ENCODE results near the gene MRPS14.

Gene MRPS14

GRCh38 chr1:174974711-174975119 lies 48.5 kb downstream of the MRPS14 start:
- Histone ChIP-seq H3K4me1 (ENCODE audit: low read depth, poor library complexity, severe bottlenecking) (peaks cover 60% of the 10 kb centered on the region), H4K20me1 (ENCODE audit: insufficient read depth) (no peaks in the 10 kb centered on the region), H3K79me2 (ENCODE audit: insufficient read depth, low read depth) (no peaks in the 10 kb centered on the region), H3K27me3 (ENCODE audit: insufficient read depth, low read depth) (no peaks in the 10 kb centered on the region), H3K9ac (no peak overlapping the region), H3K27ac (no peak overlapping the region), H2AFZ (ENCODE audit: low read depth) (no peak overlapping the region), H3K36me3 (ENCODE audit: insufficient read depth) (no peaks in the 10 kb centered on the region), H3K4me3 (IDR thresholded peaks at IDR 0.05; ENCODE audit: insufficient read depth, low read depth, low read length) (no peak overlapping the region), H3K4me2 (no peak overlapping the region)
- TF ChIP-seq, protein P1, sequence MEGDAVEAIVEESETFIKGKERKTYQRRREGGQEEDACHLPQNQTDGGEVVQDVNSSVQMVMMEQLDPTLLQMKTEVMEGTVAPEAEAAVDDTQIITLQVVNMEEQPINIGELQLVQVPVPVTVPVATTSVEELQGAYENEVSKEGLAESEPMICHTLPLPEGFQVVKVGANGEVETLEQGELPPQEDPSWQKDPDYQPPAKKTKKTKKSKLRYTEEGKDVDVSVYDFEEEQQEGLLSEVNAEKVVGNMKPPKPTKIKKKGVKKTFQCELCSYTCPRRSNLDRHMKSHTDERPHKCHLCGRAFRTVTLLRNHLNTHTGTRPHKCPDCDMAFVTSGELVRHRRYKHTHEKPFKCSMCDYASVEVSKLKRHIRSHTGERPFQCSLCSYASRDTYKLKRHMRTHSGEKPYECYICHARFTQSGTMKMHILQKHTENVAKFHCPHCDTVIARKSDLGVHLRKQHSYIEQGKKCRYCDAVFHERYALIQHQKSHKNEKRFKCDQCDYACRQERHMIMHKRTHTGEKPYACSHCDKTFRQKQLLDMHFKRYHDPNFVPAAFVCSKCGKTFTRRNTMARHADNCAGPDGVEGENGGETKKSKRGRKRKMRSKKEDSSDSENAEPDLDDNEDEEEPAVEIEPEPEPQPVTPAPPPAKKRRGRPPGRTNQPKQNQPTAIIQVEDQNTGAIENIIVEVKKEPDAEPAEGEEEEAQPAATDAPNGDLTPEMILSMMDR (conservative IDR thresholded peaks at IDR 0.05; ENCODE audit: low read depth, low read length): no peak

- no peak overlapping the region; the same call in 1 of the 2 replicates for H2AFZ ChIP-seq (ENCODE audit: low read depth)
- peak overlapping the region; percentile 11; the same call in 1 of the 2 replicates for H3K9ac ChIP-seq
- H3K79me2 ChIP-seq (ENCODE audit: insufficient read depth, low read depth): no peaks in the 10 kb centered on the region
- H3K4me1 ChIP-seq (ENCODE audit: low read depth, poor library complexity, severe bottlenecking): peaks cover 84% of the 10 kb centered on the region
- no peak overlapping the region for H3K4me3 ChIP-seq (IDR thresholded peaks at IDR 0.05; ENCODE audit: insufficient read depth, low read depth, low read length)
- peak overlapping the region; percentile 55 for H3K27ac ChIP-seq
- peak overlapping the region; percentile 67 for H3K4me2 ChIP-seq
- no peaks in the 10 kb centered on the region for H4K20me1 ChIP-seq (ENCODE audit: insufficient read depth)
- H3K36me3 ChIP-seq (ENCODE audit: insufficient read depth): no peaks in the 10 kb centered on the region
- TF ChIP-seq, protein P1 (conservative IDR thresholded peaks at IDR 0.05; ENCODE audit: low read depth, low read length): no peak
- no peaks in the 10 kb centered on the region for H3K27me3 ChIP-seq (ENCODE audit: insufficient read depth, low read depth)
Measured at GRCh38 chr1:174971902-174972301, 51.3 kb downstream of the MRPS14 start.

DNA sequence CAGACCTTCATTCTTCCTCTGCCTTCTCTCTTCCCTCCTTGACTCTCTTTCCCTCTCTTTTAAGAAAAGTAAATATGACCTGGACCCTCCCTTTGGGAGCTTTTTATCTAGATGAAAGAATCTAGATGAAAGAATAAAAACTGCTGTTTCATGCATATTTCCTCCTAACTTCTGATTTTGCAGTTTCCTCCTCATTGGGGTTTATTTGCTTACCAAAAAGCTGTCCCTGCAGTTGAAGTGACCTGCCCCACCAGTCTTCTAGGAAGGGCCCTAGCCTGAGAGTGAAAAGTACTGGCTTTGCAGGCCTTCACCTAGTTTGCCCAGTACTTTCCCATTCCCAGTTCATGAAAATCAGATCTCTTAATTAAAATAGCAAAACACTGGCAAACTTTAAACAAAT lies 51.8 kb downstream of the MRPS14 start:
- H3K4me3 ChIP-seq (IDR thresholded peaks at IDR 0.05; ENCODE audit: insufficient read depth, low read depth, low read length): no peak overlapping the region
- no peak overlapping the region for H2AFZ ChIP-seq (ENCODE audit: low read depth)
- H3K79me2 ChIP-seq (ENCODE audit: insufficient read depth, low read depth): no peaks in the 10 kb centered on the region
- peak overlapping the region; percentile 67 for H3K4me2 ChIP-seq
- H3K27me3 ChIP-seq (ENCODE audit: insufficient read depth, low read depth): no peaks in the 10 kb centered on the region
- H3K9ac ChIP-seq: peak overlapping the region; percentile 11; the same call in 1 of the 2 replicates
- no peaks in the 10 kb centered on the region for H3K36me3 ChIP-seq (ENCODE audit: insufficient read depth)
- H3K27ac ChIP-seq: peak overlapping the region; percentile 55
- TF ChIP-seq, protein P1 (conservative IDR thresholded peaks at IDR 0.05; ENCODE audit: low read depth, low read length): no peak
- H4K20me1 ChIP-seq (ENCODE audit: insufficient read depth): no peaks in the 10 kb centered on the region
- peaks cover 84% of the 10 kb centered on the region for H3K4me1 ChIP-seq (ENCODE audit: low read depth, poor library complexity, severe bottlenecking)

DNA sequence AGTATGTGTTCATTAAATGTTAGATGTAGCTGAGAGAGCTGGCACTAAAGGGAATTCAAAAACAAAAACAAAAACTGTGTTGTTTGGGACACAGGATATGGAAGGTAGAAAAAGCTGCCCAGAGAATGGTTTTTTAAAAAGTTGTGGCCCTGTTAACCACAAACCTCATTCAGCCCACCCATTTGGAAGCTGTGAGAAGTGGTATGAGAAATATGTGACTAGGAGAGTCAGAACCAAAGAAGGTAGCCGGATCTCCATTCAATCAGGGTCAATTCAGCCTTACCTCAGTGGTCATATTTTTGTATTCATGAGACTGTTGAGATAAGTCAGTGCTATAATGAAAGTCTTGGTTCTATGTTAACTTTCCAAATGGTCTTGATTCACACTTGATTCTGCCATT lies 53.2 kb downstream of the MRPS14 start:
- Histone ChIP-seq H2AFZ (ENCODE audit: low read depth) (no peak overlapping the region), H3K79me2 (ENCODE audit: insufficient read depth, low read depth) (no peaks in the 10 kb centered on the region), H3K27me3 (ENCODE audit: insufficient read depth, low read depth) (no peaks in the 10 kb centered on the region), H3K27ac (peak overlapping the region; percentile 81), H3K4me3 (IDR thresholded peaks at IDR 0.05; ENCODE audit: insufficient read depth, low read depth, low read length) (no peak overlapping the region), H3K36me3 (ENCODE audit: insufficient read depth) (no peaks in the 10 kb centered on the region), H3K9ac (peak overlapping the region; percentile 32; the same call in 1 of the 2 replicates), H4K20me1 (ENCODE audit: insufficient read depth) (no peaks in the 10 kb centered on the region), H3K4me2 (peak overlapping the region; percentile 67), H3K4me1 (ENCODE audit: low read depth, poor library complexity, severe bottlenecking) (peaks cover 93% of the 10 kb centered on the region)
- TF ChIP-seq, protein P1 (conservative IDR thresholded peaks at IDR 0.05; ENCODE audit: low read depth, low read length): no peak
